Neural cell (in vitro differentiated cells): ENCODE data around the gene GALNT13. TPM values are rescaled to one million over a fixed set of nuclear protein-coding genes. Genes with fewer than 3 reads are reported as not detected.

Experiments
- H2AFZ ChIP-seq: fragments of 200-600, 300-800 bp; sonication (generic), shearing (Covaris generic); 2 replicates; pipeline ENCODE4 v1.6.0; 2014; ENCODE audit warnings: low read depth, mild to moderate bottlenecking, antibody characterized with exemption, low read length, moderate library complexity
- H3F3A ChIP-seq: fragments of 200-600 bp; shearing (Covaris generic); 2 replicates; pipeline ENCODE4 v1.6.1; 2016; ENCODE audit warnings: mild to moderate bottlenecking, moderate library complexity, mixed read lengths, antibody characterized with exemption, low read length; ENCODE audit not compliant: insufficient read depth, poor library complexity, severe bottlenecking
- H3K27ac ChIP-seq: fragments of 200-600, 300-800 bp; sonication (generic), shearing (Covaris generic); 2 replicates; pipeline ENCODE4 v1.5.1; 2014; ENCODE audit warnings: mild to moderate bottlenecking, low read length, moderate library complexity
- H3K27me3 ChIP-seq: fragments of 300-800, 200-600 bp; sonication (generic), shearing (Covaris generic); 2 replicates; pipeline ENCODE4 v1.6.0; 2014; ENCODE audit warnings: mild to moderate bottlenecking, low read depth, low read length, moderate library complexity; ENCODE audit not compliant: insufficient read depth
- H3K36me3 ChIP-seq: fragments of 300-800, 200-600 bp; sonication (generic), shearing (Covaris generic); 2 replicates; pipeline ENCODE4 v1.5.1; 2014; ENCODE audit warnings: mild to moderate bottlenecking, antibody characterized with exemption, low read length, moderate library complexity; ENCODE audit not compliant: insufficient read depth
- H3K4me2 ChIP-seq: fragments of 300-800, 200-600 bp; sonication (generic), shearing (Covaris generic); 2 replicates; pipeline ENCODE4 v1.6.0; 2014; ENCODE audit warnings: mild to moderate bottlenecking, low read length
- H3K4me3 ChIP-seq: fragments of 300-800, 200-600 bp; sonication (generic), shearing (Covaris generic); 2 replicates; pipeline ENCODE4 v1.5.1; 2014; ENCODE audit warnings: mild to moderate bottlenecking, low read length, moderate library complexity
- H3K79me2 ChIP-seq: fragments of 200-600 bp; shearing (Covaris generic); replicated peaks from 2 replicates; pipeline ENCODE4 v1.6.0; 2014; ENCODE audit warnings: mild to moderate bottlenecking, low read length, moderate library complexity; ENCODE audit not compliant: insufficient read depth
- H3K9ac ChIP-seq: fragments of 300-800, 200-600 bp; sonication (generic), shearing (Covaris generic); 2 replicates; pipeline ENCODE4 v1.6.1; 2016; ENCODE audit warnings: mild to moderate bottlenecking, low read length, mixed read lengths
- H3K9me2 ChIP-seq: fragments of 200-600 bp; shearing (Covaris generic); 2 replicates; pipeline ENCODE4 v1.6.1; 2016; ENCODE audit warnings: mild to moderate bottlenecking, low read length, mixed read lengths; ENCODE audit not compliant: insufficient read depth
- H3K9me3 ChIP-seq: fragments of 200-600, 300-800 bp; sonication (generic), shearing (Covaris generic); 2 replicates; pipeline ENCODE4 v1.6.1; 2016; ENCODE audit warnings: mild to moderate bottlenecking, mixed run types, low read length, moderate library complexity, mixed read lengths
- H4K20me1 ChIP-seq: fragments of 200-600 bp; shearing (Covaris generic); 2 replicates; pipeline ENCODE4 v1.6.1; 2016; ENCODE audit warnings: mild to moderate bottlenecking, mixed run types; ENCODE audit not compliant: insufficient read depth
- CTCF ChIP-seq: fragments of 450-650 bp; IDR thresholded peaks from 2 replicates; pipeline ENCODE4 v1.5.1; 2014; ENCODE audit warnings: antibody characterized with exemption, mild to moderate bottlenecking, moderate library complexity; ENCODE audit not compliant: poor library complexity, severe bottlenecking
- EP300 ChIP-seq: fragments of 450-650 bp; conservative IDR thresholded peaks from 2 replicates; pipeline ENCODE4 v1.6.1; 2014; ENCODE audit warnings: antibody characterized with exemption, mild to moderate bottlenecking, moderate library complexity; ENCODE audit not compliant: poor library complexity, severe bottlenecking
- EZH2 ChIP-seq: fragments of 200-600, 300-800 bp; shearing (Covaris generic), sonication (generic); IDR thresholded peaks from 2 replicates; pipeline ENCODE4 v1.6.1; 2014; ENCODE audit warnings: antibody characterized with exemption, low read length, borderline replicate concordance, mild to moderate bottlenecking; ENCODE audit not compliant: insufficient read depth, poor library complexity, severe bottlenecking
- MXI1 ChIP-seq: fragments of 450-650 bp; conservative IDR thresholded peaks from 2 replicates; pipeline ENCODE4 v1.6.1; 2014; ENCODE audit warnings: antibody characterized with exemption, mild to moderate bottlenecking; ENCODE audit not compliant: poor library complexity, severe bottlenecking
- POLR2AphosphoS5 ChIP-seq: IDR thresholded peaks from 2 replicates; pipeline ENCODE4 v1.6.1; 2012
- RAD21 ChIP-seq: fragments of 450-650 bp; conservative IDR thresholded peaks from 2 replicates; pipeline ENCODE4 v1.6.1; 2014; ENCODE audit warnings: antibody characterized with exemption, mild to moderate bottlenecking, moderate library complexity
- SMC3 ChIP-seq: fragments of 450-650 bp; conservative IDR thresholded peaks from 2 replicates; pipeline ENCODE4 v1.6.1; 2014; ENCODE audit warnings: antibody characterized with exemption, mild to moderate bottlenecking, moderate library complexity; ENCODE audit not compliant: poor library complexity
- TAF1 ChIP-seq: IDR thresholded peaks from 2 replicates; pipeline ENCODE4 v1.6.1; 2012; ENCODE audit warnings: low read depth
- polyA plus RNA-seq: library from polyadenylated mRNA; depleted of rRNA; stranded (reverse); fragments of >200 nt; gene quantifications from 2 replicates; pipeline ENCODE4 v1.2.3, GENCODE V29; 2014
- TF ChIP-seq, protein P1 (sequence below): IDR thresholded peaks from 2 replicates; pipeline ENCODE4 v1.6.1; 2012; ENCODE audit warnings: borderline replicate concordance

The GALNT13 gene
- polyA plus RNA-seq, 1 donor from 2014 or later: 12.4 TPM

DNA sequence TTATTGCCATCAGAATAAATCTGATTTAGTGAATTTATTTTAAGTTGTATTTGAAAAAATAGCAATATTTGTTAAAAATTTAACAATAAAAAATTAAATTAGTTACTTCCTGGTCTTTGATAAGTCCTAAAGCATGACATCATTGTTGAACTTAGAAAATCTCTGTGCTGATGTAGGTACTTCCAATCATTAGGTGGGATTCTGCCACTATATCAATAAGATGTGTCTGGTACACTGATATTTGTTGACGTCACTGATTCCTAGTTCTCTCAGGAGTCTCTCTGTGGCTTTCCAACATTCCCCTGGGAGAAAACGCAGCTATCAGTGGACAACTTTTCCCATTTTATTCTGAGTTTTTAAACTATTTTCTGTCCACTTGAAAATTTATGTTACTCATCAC is 143.5 kb downstream of the GALNT13 start:
- no peaks in the 10 kb centered on the region for H3K36me3 ChIP-seq
- H3K9me2 ChIP-seq: no peaks in the 10 kb centered on the region
- H3K79me2 ChIP-seq: no peaks in the 10 kb centered on the region
- no peak overlapping the region for H3K4me3 ChIP-seq
- H3K9ac ChIP-seq: no peak overlapping the region
- H3K27ac ChIP-seq: no peak overlapping the region
- no peak overlapping the region for H3K4me2 ChIP-seq
- no peaks in the 10 kb centered on the region for H3K27me3 ChIP-seq
- TF ChIP-seq POLR2AphosphoS5 (no peak), EZH2 (no peak), CTCF (no peak), MXI1 (no peak), RAD21 (no peak), SMC3 (no peak), EP300 (no peak), TAF1 (no peak)
- TF ChIP-seq, protein P1, sequence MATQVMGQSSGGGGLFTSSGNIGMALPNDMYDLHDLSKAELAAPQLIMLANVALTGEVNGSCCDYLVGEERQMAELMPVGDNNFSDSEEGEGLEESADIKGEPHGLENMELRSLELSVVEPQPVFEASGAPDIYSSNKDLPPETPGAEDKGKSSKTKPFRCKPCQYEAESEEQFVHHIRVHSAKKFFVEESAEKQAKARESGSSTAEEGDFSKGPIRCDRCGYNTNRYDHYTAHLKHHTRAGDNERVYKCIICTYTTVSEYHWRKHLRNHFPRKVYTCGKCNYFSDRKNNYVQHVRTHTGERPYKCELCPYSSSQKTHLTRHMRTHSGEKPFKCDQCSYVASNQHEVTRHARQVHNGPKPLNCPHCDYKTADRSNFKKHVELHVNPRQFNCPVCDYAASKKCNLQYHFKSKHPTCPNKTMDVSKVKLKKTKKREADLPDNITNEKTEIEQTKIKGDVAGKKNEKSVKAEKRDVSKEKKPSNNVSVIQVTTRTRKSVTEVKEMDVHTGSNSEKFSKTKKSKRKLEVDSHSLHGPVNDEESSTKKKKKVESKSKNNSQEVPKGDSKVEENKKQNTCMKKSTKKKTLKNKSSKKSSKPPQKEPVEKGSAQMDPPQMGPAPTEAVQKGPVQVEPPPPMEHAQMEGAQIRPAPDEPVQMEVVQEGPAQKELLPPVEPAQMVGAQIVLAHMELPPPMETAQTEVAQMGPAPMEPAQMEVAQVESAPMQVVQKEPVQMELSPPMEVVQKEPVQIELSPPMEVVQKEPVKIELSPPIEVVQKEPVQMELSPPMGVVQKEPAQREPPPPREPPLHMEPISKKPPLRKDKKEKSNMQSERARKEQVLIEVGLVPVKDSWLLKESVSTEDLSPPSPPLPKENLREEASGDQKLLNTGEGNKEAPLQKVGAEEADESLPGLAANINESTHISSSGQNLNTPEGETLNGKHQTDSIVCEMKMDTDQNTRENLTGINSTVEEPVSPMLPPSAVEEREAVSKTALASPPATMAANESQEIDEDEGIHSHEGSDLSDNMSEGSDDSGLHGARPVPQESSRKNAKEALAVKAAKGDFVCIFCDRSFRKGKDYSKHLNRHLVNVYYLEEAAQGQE: no peak
- no peaks in the 10 kb centered on the region for H4K20me1 ChIP-seq
- H3F3A ChIP-seq: no peaks in the 10 kb centered on the region
- H3K9me3 ChIP-seq: no peaks in the 10 kb centered on the region
- H2AFZ ChIP-seq: no peak overlapping the region

- no peak for TF ChIP-seq MXI1
- TF ChIP-seq EP300: no peak
- TF ChIP-seq POLR2AphosphoS5: no peak
- TF ChIP-seq SMC3: no peak
- TF ChIP-seq CTCF: no peak
- no peak for TF ChIP-seq TAF1
- no peak for TF ChIP-seq EZH2
- TF ChIP-seq RAD21: no peak
- Histone ChIP-seq H3K27me3 (no peaks in the 10 kb centered on the region), H3K79me2 (no peaks in the 10 kb centered on the region), H3K4me2 (no peak overlapping the region), H3K9me3 (no peaks in the 10 kb centered on the region), H3K9ac (no peak overlapping the region), H4K20me1 (no peaks in the 10 kb centered on the region), H3K36me3 (no peaks in the 10 kb centered on the region), H3K9me2 (no peaks in the 10 kb centered on the region), H3K4me3 (no peak overlapping the region), H3K27ac (no peak overlapping the region), H2AFZ (no peak overlapping the region), H3F3A (no peaks in the 10 kb centered on the region)
These were observed 157.8 kb downstream of the GALNT13 start for GRCh38 chr2:154029504-154029903.
